ENCODE results near the gene GOLGA7B.

DNA sequence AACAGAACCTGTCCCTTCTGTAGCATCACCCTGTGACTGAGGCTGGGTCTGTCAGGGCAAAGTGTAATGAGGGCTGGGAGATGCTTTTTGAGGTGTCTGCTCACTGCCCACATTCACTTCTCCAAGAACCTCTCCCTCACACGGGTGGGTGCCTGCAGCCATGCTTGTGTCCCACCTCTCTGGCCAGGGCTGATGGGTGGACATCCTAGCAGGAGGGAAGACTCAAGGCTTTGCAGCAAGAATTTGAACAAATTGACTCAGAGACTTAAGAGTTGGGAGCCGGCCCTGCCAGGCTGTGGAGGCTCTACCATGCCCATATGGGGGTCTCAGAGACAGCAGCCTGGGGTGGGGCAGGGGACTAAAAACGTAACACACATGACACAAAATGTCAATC lies 33.4 kb downstream of the GOLGA7B start:
- TF ChIP-seq POLR2AphosphoS5 (IDR thresholded peaks at IDR 0.05; ENCODE audit: low read depth, low read length) (no peak), TAF1 (IDR thresholded peaks at IDR 0.05; ENCODE audit: borderline replicate concordance, insufficient read depth, low read length) (no peak), SIN3A (IDR thresholded peaks at IDR 0.05; ENCODE audit: borderline replicate concordance, insufficient read depth, low read length) (no peak), FOXP2 (optimal IDR thresholded peaks at IDR 0.05; ENCODE audit: borderline replicate concordance, extremely low read depth, extremely low read length, insufficient read depth) (no peak)
- TF ChIP-seq, protein P1, sequence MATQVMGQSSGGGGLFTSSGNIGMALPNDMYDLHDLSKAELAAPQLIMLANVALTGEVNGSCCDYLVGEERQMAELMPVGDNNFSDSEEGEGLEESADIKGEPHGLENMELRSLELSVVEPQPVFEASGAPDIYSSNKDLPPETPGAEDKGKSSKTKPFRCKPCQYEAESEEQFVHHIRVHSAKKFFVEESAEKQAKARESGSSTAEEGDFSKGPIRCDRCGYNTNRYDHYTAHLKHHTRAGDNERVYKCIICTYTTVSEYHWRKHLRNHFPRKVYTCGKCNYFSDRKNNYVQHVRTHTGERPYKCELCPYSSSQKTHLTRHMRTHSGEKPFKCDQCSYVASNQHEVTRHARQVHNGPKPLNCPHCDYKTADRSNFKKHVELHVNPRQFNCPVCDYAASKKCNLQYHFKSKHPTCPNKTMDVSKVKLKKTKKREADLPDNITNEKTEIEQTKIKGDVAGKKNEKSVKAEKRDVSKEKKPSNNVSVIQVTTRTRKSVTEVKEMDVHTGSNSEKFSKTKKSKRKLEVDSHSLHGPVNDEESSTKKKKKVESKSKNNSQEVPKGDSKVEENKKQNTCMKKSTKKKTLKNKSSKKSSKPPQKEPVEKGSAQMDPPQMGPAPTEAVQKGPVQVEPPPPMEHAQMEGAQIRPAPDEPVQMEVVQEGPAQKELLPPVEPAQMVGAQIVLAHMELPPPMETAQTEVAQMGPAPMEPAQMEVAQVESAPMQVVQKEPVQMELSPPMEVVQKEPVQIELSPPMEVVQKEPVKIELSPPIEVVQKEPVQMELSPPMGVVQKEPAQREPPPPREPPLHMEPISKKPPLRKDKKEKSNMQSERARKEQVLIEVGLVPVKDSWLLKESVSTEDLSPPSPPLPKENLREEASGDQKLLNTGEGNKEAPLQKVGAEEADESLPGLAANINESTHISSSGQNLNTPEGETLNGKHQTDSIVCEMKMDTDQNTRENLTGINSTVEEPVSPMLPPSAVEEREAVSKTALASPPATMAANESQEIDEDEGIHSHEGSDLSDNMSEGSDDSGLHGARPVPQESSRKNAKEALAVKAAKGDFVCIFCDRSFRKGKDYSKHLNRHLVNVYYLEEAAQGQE (IDR thresholded peaks at IDR 0.05; ENCODE audit: insufficient read depth in 1 of 2, low read depth in 2 of 2, low read length in 2 of 2): no peak
